ENCODE data around the gene ARSG. TPM values are rescaled to one million over a fixed set of nuclear protein-coding genes. Genes with fewer than 3 reads are reported as not detected.

The ARSG gene
- polyA plus RNA-seq, 2 of the 4 experiments (the other 2 are of a cell fraction): 0.57 to 1.7 TPM

DNA sequence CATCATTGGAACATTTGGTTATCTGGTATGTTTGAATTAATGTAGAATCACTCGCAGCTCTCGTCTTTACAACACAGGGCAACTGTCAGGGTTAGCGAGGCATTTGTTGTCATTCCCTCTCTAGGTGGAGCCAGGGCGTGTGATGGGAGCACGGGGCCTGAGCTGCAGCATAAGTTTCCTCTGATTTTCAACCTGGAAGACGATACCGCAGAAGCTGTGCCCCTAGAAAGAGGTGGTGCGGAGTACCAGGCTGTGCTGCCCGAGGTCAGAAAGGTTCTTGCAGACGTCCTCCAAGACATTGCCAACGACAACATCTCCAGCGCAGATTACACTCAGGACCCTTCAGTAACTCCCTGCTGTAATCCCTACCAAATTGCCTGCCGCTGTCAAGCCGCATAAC lies 128.8 kb downstream of the ARSG start:
- Histone ChIP-seq H3K9me3 (no peaks in the 10 kb centered on the region), H3K4me3 (no peak overlapping the region)
- POLR2A ChIA-PET: no interaction called here

DNA sequence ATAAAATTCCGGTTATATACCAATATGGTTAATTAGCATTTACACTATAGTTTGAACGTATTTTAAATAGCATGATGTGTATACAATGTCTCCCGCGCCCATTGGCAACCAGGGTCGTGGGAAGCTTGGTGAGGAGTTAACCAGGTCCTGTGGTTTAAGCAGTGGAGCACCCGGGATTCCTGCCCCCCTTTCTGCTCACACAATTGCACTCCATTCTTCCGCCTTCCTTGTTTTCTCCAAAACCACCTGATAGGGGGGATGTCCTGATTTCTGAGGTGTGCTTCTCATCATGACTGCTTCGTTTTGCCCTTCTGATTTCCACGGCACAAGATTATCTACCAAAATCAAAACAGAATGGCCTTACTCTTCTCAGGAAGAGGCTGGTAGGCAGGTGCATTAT lies 130.2 kb downstream of the ARSG start:
- H3K4me1 ChIP-seq: no peaks in the 10 kb centered on the region
- ATAC-seq: no peak
- no peak for FAIRE-seq
- H3K9me3 ChIP-seq: no peaks in the 10 kb centered on the region
- ChIA-PET POLR2A (no interaction called here), CTCF (no interaction called here)
- no peak for DNase-seq (ENCODE audit: low read depth in 1 of 2, low spot score in 1 of 2)
- no peak overlapping the region for H3K27ac ChIP-seq
- no peak overlapping the region for H3K4me3 ChIP-seq
- no peak for TF ChIP-seq TP53 (CRISPR knock-in tag; IDR thresholded peaks at IDR 0.05)
- TF ChIP-seq EHMT2 (IDR thresholded peaks at IDR 0.05; ENCODE audit: low read depth): no peak
- no peak for TF ChIP-seq ZC3H11A (IDR thresholded peaks at IDR 0.05)
- TF ChIP-seq SMC3 (IDR thresholded peaks at IDR 0.05): no peak
- no peak overlapping the region for H3K4me2 ChIP-seq
- 68% methylated on average over 9 of the region's 9 CpGs for WGBS (ENCODE audit: missing lambda C conversion rate)

More for the DNA sequence above, 128.8 kb downstream of the ARSG start:
- CTCF ChIA-PET: interaction anchor here (2.0 to 2.1 kb wide), 2 partner anchors 17 to 21 kb away, joined by 5 to 10 read pairs; no protein-coding TSS in a partner anchor
- Histone ChIP-seq H3K4me2 (no peak overlapping the region), H3K27ac (no peak overlapping the region), H3K4me1 (no peaks in the 10 kb centered on the region)
- no peak; a peak in 1 of 6 replicates for ATAC-seq
- FAIRE-seq: no peak
- WGBS (ENCODE audit: missing lambda C conversion rate): 79% methylated on average over 14 of the region's 14 CpGs
- no peak for DNase-seq (ENCODE audit: low read depth in 1 of 2, low spot score in 1 of 2)
- no peak for TF ChIP-seq POLR2AphosphoS2 (conservative IDR thresholded peaks at IDR 0.05; ENCODE audit: low read length)
- TF ChIP-seq TFCP2L1 (CRISPR knock-in tag; IDR thresholded peaks at IDR 0.05): no peak
- TF ChIP-seq RCOR1 (IDR thresholded peaks at IDR 0.05; ENCODE audit: low read depth, low read length): no peak
- no peak for TF ChIP-seq KDM5A (IDR thresholded peaks at IDR 0.05)
- TF ChIP-seq ZC3H11A (IDR thresholded peaks at IDR 0.05): no peak
- TF ChIP-seq ZSCAN20 (CRISPR knock-in tag; IDR thresholded peaks at IDR 0.05): no peak
- TF ChIP-seq NPAS2 (CRISPR knock-in tag; IDR thresholded peaks at IDR 0.05; ENCODE audit: borderline replicate concordance): no peak
- no peak for TF ChIP-seq EP300 (IDR thresholded peaks at IDR 0.05)
- no peak for TF ChIP-seq TP53 (CRISPR knock-in tag; IDR thresholded peaks at IDR 0.05)

- WGBS (ENCODE audit: missing lambda C conversion rate): 75% methylated on average over 8 of the region's 8 CpGs
- ATAC-seq (no peak), FAIRE-seq (no peak), DNase-seq (ENCODE audit: low read depth in 1 of 2, low spot score in 1 of 2) (no peak)
- H3K27ac ChIP-seq: no peak overlapping the region
- H3K9me3 ChIP-seq: no peaks in the 10 kb centered on the region
- no peak overlapping the region for H3K4me2 ChIP-seq
- H3K4me1 ChIP-seq: no peaks in the 10 kb centered on the region
- ChIA-PET POLR2A (no interaction called here), CTCF (interaction anchor here (0.7 to 1.6 kb wide), 4 partner anchors 13 to 43 kb away, joined by 3 to 9 read pairs (median 6); no protein-coding TSS in a partner anchor)
- no peak overlapping the region for H3K4me3 ChIP-seq
- TF ChIP-seq CHD4 (IDR thresholded peaks at IDR 0.05; ENCODE audit: borderline replicate concordance) (no peak), NR3C1 (IDR thresholded peaks at IDR 0.05) (no peak), TP53 (CRISPR knock-in tag; IDR thresholded peaks at IDR 0.05) (no peak), RARB (CRISPR knock-in tag; IDR thresholded peaks at IDR 0.05) (no peak), HMGXB4 (CRISPR knock-in tag; IDR thresholded peaks at IDR 0.05; ENCODE audit: borderline replicate concordance) (no peak), PHF8 (IDR thresholded peaks at IDR 0.05; ENCODE audit: borderline replicate concordance, low read depth) (no peak), BHLHE40 (IDR thresholded peaks at IDR 0.05; ENCODE audit: low read depth, low read length) (no peak), RNF2 (IDR thresholded peaks at IDR 0.05; ENCODE audit: borderline replicate concordance, low read depth) (no peak), KDM1A (IDR thresholded peaks at IDR 0.05; ENCODE audit: low read depth) (no peak), SREBF2 (IDR thresholded peaks at IDR 0.05) (no peak), PBX3 (IDR thresholded peaks at IDR 0.05) (no peak), ZFP36 (IDR thresholded peaks at IDR 0.05; ENCODE audit: borderline replicate concordance, partially characterized antibody) (no peak), MAX (IDR thresholded peaks at IDR 0.05) (no peak), CHD2 (IDR thresholded peaks at IDR 0.05; ENCODE audit: low read length, partially characterized antibody) (no peak), HOXB13 (CRISPR knock-in tag; IDR thresholded peaks at IDR 0.05; ENCODE audit: low read depth) (no peak), ELK1 (IDR thresholded peaks at IDR 0.05; ENCODE audit: low read depth, low read length) (no peak), POLR2AphosphoS2 (conservative IDR thresholded peaks at IDR 0.05; ENCODE audit: low read length) (no peak), CBX8 (IDR thresholded peaks at IDR 0.05) (no peak)
- TF ChIP-seq, protein P1, sequence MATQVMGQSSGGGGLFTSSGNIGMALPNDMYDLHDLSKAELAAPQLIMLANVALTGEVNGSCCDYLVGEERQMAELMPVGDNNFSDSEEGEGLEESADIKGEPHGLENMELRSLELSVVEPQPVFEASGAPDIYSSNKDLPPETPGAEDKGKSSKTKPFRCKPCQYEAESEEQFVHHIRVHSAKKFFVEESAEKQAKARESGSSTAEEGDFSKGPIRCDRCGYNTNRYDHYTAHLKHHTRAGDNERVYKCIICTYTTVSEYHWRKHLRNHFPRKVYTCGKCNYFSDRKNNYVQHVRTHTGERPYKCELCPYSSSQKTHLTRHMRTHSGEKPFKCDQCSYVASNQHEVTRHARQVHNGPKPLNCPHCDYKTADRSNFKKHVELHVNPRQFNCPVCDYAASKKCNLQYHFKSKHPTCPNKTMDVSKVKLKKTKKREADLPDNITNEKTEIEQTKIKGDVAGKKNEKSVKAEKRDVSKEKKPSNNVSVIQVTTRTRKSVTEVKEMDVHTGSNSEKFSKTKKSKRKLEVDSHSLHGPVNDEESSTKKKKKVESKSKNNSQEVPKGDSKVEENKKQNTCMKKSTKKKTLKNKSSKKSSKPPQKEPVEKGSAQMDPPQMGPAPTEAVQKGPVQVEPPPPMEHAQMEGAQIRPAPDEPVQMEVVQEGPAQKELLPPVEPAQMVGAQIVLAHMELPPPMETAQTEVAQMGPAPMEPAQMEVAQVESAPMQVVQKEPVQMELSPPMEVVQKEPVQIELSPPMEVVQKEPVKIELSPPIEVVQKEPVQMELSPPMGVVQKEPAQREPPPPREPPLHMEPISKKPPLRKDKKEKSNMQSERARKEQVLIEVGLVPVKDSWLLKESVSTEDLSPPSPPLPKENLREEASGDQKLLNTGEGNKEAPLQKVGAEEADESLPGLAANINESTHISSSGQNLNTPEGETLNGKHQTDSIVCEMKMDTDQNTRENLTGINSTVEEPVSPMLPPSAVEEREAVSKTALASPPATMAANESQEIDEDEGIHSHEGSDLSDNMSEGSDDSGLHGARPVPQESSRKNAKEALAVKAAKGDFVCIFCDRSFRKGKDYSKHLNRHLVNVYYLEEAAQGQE (IDR thresholded peaks at IDR 0.05): no peak
Observed at GRCh38 chr17:68422821-68423220, 131.5 kb downstream of the ARSG start.
